Activated naive CD8-positive, alpha-beta T cell treated with anti-CD3 and anti-CD28 coated beads, Interleukin-2, amount 50 U/mL, for 24 hours (primary cell): ENCODE measurements around the gene ARID3A.

Experiments
- ATAC-seq: fragments of 150-1000 bp; cut with Tn5 transposase; one replicate; pipeline ENCODE4 v1.10.0; 2021
- DNase-seq: peaks from one replicate; pipeline ENCODE4 v3.0.0; 2021
- H3K27ac Mint-ChIP-seq: one replicate; pipeline ENCODE4 v1.8.0; 2021; ENCODE audit warnings: mild to moderate bottlenecking, mixed read lengths
- H3K27me3 Mint-ChIP-seq: one replicate; pipeline ENCODE4 v1.8.0; 2021; ENCODE audit warnings: mixed read lengths
- H3K36me3 Mint-ChIP-seq: one replicate; pipeline ENCODE4 v1.8.0; 2021; ENCODE audit warnings: low read depth, mixed read lengths
- H3K4me1 Mint-ChIP-seq: one replicate; pipeline ENCODE4 v1.8.0; 2021; ENCODE audit warnings: mixed read lengths
- H3K4me3 Mint-ChIP-seq: one replicate; pipeline ENCODE4 v1.8.0; 2021; ENCODE audit warnings: mild to moderate bottlenecking, moderate library complexity, mixed read lengths
- H3K9me3 Mint-ChIP-seq: one replicate; pipeline ENCODE4 v1.8.0; 2021; ENCODE audit warnings: mixed read lengths

ARID3A gene

DNA sequence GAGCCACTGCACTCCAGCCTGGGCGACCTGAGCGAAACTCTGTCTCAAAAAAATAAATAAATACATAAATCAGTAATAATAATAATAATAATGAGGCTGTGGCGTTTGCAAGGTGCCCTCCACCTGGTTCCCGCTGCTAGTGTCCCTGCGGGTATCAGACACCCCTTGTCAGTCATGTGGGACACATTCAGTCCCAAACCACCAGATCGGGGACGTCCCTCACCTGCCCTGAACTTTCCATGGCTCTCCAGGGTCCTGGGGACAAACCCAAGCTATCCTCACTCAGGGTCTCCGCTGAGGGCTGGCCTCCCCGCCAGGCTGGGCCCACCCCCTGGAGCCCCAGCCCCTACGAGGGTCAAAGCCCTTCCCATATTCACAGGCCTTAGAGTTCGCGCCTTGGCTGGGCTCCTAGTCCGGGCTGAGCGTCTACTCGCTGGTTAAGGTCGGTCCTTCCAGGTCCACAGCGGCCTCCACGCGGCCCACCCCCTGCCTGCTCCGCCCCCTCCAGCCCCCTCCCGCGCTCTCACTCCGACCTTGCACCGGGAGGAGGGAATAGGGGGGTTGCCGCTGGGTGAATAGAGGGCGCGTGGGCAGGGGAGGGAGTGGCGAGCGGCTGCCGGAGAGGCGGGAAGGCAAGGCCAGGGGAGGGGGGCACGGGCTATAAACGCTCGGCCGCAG is 9.1 kb upstream of the ARID3A start:
- Mint-ChIP-seq H3K27ac (no peak overlapping the region), H3K4me3 (no peak overlapping the region), H3K27me3 (peaks cover 9% of the 10 kb centered on the region), H3K4me1 (peaks cover 19% of the 10 kb centered on the region), H3K9me3 (no peaks in the 10 kb centered on the region), H3K36me3 (no peaks in the 10 kb centered on the region)
- ATAC-seq = no peak
- no peak for DNase-seq

DNA sequence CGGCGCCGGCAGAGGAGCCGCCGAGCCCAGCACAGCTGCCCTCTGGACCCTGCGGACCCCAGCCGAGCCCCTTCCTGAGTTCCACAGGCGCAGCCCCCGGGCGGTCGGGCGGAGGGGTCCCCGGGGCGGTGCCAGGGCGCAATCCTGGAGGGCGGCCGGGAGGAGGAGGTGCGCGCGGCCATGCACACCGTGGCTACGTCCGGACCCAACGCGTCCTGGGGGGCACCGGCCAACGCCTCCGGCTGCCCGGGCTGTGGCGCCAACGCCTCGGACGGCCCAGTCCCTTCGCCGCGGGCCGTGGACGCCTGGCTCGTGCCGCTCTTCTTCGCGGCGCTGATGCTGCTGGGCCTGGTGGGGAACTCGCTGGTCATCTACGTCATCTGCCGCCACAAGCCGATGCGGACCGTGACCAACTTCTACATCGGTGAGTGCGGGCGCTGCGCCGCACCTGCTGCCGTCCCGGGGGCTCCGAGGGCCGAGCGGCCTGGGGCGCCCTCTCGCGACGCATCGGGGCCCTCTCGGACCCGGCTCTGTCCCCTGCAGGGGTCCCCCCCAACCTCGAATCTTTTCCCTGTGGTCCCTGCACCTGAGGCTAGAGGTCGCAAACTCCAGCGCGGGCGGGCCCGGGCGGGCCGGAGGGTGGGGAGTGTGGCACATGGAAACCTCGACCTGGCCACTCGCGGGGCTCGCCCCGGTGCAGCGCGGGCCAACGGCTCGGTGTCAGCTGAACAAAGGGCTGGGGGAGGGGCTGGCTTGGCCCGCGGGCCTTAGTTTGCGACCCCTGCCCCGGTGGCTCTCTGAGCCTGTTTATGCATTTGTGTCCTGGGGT is 8.3 kb upstream of the ARID3A start, which contains the start of gene KISS1R:
KISS1R (plus strand) TSS at position 11 of the 829 bp plus-strand sequence; CDS start at position 181, 170 bp downstream.
- no peak within 1 kb of the TSS for H3K27ac Mint-ChIP-seq
- DNase-seq (peak; percentile 66), ATAC-seq (peak; percentile 26)
- peaks cover 9% of the 10 kb centered on the region for H3K27me3 Mint-ChIP-seq
- peaks cover 21% of the 10 kb centered on the region for H3K4me1 Mint-ChIP-seq
- no peaks in the 10 kb centered on the region for H3K9me3 Mint-ChIP-seq
- H3K4me3 Mint-ChIP-seq = peak within 1 kb of the TSS; percentile 64
- H3K36me3 Mint-ChIP-seq = no peaks in the 10 kb centered on the region

DNA sequence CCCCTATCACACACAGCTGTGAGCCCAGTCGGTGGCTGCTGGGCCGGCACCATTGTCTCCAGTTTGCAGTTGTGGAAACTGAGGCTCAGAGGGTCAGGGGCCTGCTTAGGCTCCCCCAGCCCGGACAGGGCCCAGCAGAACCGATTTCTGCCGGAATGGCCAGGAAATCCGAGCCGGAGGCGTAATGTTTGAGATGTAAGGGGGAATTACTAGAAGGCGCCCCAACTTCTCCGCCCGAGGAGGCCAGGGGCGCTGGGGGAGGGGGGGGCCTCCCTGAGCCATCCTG is 7.7 kb upstream of the ARID3A start:
- H3K36me3 Mint-ChIP-seq = no peaks in the 10 kb centered on the region
- peaks cover 21% of the 10 kb centered on the region for H3K4me1 Mint-ChIP-seq
- H3K27ac Mint-ChIP-seq = no peak overlapping the region
- DNase-seq (no peak), ATAC-seq (no peak)
- peaks cover 9% of the 10 kb centered on the region for H3K27me3 Mint-ChIP-seq
- no peaks in the 10 kb centered on the region for H3K9me3 Mint-ChIP-seq
- peak overlapping the region; percentile 64 for H3K4me3 Mint-ChIP-seq

DNA sequence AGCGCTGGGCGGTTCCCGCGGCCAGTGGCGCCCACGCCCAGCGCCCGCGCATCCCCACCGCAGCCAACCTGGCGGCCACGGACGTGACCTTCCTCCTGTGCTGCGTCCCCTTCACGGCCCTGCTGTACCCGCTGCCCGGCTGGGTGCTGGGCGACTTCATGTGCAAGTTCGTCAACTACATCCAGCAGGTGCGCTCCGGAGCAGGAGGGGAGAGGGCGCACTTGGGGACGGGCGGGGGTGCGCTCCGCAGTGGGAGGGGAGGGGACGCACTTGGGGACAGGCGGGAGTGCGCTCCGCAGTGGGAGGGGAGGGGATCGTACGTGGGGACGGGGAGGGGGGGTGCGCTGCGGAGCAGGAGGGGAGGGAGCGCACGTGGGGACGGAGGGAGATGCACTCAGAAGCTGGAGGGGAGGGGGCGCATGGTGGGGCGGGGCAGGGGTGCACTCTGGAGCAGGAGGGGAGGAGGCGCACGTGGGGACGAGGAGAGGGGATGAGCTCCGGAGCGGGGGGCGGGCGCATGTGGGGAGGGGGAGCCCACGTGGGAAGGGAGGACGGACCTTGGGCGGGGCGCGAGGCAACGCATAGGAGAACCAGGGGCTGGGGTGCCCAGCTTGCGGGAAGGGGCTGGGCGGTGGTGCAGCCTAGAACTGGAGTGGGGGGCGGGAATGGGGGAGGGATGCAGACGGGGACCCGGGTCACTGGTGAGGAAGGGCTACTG is 7.2 kb upstream of the ARID3A start:
- peak overlapping the region; percentile 64 for H3K4me3 Mint-ChIP-seq
- H3K36me3 Mint-ChIP-seq = no peaks in the 10 kb centered on the region
- peaks cover 21% of the 10 kb centered on the region for H3K4me1 Mint-ChIP-seq
- no peak overlapping the region for H3K27ac Mint-ChIP-seq
- ATAC-seq = no peak
- no peaks in the 10 kb centered on the region for H3K9me3 Mint-ChIP-seq
- no peak for DNase-seq
- peaks cover 9% of the 10 kb centered on the region for H3K27me3 Mint-ChIP-seq

DNA sequence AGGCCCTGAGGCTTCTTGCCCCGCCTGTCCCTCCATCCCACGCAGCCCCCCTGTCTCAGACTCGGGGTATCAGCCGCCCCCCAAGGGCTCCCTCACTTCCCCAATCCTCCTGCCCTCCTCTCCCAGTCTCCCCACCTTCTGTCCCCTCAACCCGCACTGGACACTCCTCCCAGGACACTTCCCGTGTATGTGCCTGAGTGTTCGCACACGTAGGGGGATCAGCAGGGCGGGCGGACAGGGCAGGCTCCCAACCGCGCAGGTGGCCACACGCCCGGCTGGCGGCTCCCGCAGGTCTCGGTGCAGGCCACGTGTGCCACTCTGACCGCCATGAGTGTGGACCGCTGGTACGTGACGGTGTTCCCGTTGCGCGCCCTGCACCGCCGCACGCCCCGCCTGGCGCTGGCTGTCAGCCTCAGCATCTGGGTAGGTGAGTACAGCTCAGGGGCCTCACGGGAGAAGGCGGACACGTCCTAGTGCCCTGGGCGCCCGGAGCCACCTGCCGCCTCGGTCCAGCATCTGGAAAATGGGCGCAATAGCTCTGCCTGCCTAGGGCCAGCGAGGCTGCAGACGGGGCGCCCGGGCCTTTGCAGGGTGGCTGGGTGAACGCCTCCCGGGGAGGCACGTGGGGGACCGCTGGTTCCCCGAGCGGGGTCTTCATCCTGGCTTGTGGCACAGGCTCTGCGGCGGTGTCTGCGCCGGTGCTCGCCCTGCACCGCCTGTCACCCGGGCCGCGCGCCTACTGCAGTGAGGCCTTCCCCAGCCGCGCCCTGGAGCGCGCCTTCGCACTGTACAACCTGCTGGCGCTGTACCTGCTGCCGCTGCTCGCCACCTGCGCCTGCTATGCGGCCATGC is 6.4 kb upstream of the ARID3A start:
- no peaks in the 10 kb centered on the region for H3K9me3 Mint-ChIP-seq

DNA sequence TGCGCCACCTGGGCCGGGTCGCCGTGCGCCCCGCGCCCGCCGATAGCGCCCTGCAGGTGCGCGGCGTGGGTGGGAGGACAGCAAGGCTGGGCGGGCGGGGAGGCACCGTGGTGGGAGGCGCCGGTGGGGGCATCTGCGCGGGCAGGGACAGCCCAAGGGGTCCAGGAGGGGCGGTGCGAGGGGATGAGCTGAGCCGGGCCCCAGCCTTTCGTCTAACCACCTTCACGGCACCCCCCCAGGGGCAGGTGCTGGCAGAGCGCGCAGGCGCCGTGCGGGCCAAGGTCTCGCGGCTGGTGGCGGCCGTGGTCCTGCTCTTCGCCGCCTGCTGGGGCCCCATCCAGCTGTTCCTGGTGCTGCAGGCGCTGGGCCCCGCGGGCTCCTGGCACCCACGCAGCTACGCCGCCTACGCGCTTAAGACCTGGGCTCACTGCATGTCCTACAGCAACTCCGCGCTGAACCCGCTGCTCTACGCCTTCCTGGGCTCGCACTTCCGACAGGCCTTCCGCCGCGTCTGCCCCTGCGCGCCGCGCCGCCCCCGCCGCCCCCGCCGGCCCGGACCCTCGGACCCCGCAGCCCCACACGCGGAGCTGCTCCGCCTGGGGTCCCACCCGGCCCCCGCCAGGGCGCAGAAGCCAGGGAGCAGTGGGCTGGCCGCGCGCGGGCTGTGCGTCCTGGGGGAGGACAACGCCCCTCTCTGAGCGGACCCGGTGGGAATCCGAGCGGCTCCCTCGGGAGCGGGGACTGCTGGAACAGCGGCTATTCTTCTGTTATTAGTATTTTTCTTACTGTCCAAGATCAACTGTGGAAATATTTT is 5.6 kb upstream of the ARID3A start:
- peak; percentile 33 for ATAC-seq
- DNase-seq = peak; percentile 71
- Mint-ChIP-seq H3K9me3 (no peaks in the 10 kb centered on the region), H3K4me3 (peak overlapping the region; percentile 74), H3K4me1 (peaks cover 27% of the 10 kb centered on the region), H3K36me3 (no peaks in the 10 kb centered on the region), H3K27ac (peak overlapping the region; percentile 46), H3K27me3 (peaks cover 6% of the 10 kb centered on the region)

More for the DNA sequence above, 6.4 kb upstream of the ARID3A start:
- peaks cover 24% of the 10 kb centered on the region for H3K4me1 Mint-ChIP-seq
- peak; percentile 29 for ATAC-seq
- H3K36me3 Mint-ChIP-seq = no peaks in the 10 kb centered on the region
- DNase-seq = no peak
- H3K4me3 Mint-ChIP-seq = peak overlapping the region; percentile 26
- no peak overlapping the region for H3K27ac Mint-ChIP-seq
- peaks cover 9% of the 10 kb centered on the region for H3K27me3 Mint-ChIP-seq

DNA sequence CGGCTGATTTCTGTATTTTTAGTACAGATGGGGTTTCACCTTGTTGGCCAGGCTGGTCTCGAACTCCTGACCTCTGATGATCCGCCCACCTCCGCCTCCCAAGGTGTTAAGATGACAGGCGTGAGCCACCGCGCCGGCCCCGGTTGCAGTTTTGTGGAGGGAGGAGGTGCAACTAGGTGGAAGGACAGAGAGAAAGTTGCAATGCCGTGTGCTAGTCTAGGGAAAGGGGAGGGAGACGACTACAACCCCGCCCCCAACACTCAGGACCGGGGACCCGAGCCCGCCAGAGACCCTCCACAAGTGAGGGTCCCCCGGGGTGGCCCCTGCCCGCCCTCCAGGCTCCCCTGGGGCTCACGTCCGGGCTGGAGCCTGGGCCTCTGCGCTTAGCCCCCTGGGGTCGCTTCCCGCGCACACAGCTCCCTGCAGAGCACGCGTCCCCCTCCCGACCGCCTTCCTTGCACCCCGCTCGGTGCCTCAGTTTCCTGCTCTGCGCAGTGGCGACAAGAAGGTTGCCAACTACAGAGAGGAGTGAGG is 1.2 kb upstream of the ARID3A start:
- no peaks in the 10 kb centered on the region for H3K36me3 Mint-ChIP-seq
- H3K9me3 Mint-ChIP-seq = no peaks in the 10 kb centered on the region
- no peak overlapping the region for H3K27ac Mint-ChIP-seq
- peak overlapping the region; percentile 75 for H3K4me3 Mint-ChIP-seq
- DNase-seq = peak; percentile 64
- H3K27me3 Mint-ChIP-seq = no peaks in the 10 kb centered on the region
- ATAC-seq = no peak
- H3K4me1 Mint-ChIP-seq = peaks cover 25% of the 10 kb centered on the region

DNA sequence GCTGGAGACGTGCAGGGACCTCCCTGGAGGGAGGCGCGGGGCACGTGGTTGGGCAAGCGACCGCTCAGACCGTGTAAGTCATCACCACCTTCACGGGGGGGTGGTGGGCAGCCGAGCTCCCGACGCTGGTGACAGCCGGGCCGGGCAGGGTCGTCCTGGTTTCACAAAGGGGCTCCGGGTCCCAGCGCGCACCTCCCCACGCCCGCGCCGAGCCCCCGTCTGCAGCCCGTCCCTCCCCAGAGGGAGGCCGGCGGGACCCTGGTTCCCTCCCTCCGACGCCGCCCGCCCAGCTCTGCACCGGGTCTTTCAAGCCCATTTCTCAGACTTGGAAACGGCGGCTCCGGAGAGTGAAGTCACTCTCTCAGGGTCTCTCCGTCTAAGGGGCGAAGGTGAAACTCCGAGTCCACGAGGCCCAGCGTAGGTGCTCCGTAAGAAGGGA is 729 bp upstream of the ARID3A start:
- peaks cover 25% of the 10 kb centered on the region for H3K4me1 Mint-ChIP-seq
- no peaks in the 10 kb centered on the region for H3K27me3 Mint-ChIP-seq
- no peaks in the 10 kb centered on the region for H3K9me3 Mint-ChIP-seq
- peak overlapping the region; percentile 49 for H3K27ac Mint-ChIP-seq
- peak overlapping the region; percentile 75 for H3K4me3 Mint-ChIP-seq
- no peaks in the 10 kb centered on the region for H3K36me3 Mint-ChIP-seq
- DNase-seq (no peak), ATAC-seq (peak; percentile 69)

DNA sequence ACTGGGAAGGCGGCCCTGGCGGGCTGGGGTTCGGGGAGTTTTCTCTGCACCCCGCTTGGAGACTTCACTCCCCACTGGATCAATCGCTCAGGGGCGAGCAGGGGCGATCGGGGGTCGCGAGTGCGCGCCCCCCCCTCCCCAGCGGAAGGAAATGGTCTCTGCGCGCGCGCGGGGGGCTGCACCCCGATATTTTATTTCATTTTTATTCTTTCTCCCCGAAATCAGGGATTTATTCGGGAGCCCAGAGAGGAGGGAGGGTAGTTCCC is 421 bp downstream of the ARID3A start:
- H3K4me3 Mint-ChIP-seq = peak overlapping the region; percentile 53
- peaks cover 18% of the 10 kb centered on the region for H3K4me1 Mint-ChIP-seq
- no peaks in the 10 kb centered on the region for H3K36me3 Mint-ChIP-seq
- DNase-seq (no peak), ATAC-seq (no peak)
- H3K27ac Mint-ChIP-seq = no peak overlapping the region
- no peaks in the 10 kb centered on the region for H3K27me3 Mint-ChIP-seq
- H3K9me3 Mint-ChIP-seq = no peaks in the 10 kb centered on the region

DNA sequence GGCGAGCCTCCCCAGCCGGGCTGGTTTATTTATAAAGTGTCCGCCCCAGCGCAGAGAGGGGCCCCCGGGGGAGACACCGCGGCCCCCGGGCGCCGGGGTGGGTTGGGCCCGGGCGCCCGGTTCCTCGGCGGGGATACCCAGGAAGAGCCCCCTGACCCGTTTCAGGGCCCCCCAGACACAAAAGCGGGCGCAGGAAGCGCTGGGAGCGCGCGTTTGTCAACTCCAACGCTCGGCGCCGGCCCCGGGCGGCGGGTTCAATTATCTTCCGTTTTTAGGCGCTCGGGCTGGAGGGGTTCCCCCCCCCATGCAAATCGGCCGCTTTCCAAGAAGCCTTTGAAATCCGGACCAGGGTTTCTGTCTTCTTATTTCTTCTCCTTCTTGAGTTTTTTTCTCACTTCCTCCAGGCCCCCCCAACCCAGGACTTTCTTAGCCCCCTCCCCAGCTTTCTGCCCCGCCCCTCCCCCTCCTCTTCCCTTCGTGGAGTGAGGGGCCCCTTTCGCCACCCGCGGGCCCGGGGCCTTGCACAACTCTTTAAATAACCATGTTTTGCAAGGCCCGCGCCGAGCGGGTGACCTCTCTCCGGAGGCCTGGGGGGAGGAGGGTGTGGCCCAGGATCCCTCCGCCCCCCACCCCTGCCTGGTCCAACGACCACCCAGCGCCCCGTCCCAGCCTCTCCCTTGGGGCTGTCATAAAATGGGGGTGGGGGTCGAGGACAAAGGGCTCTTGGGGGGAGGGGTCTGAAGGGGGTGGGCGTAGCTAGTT is 935 bp downstream of the ARID3A start:
- no peaks in the 10 kb centered on the region for H3K36me3 Mint-ChIP-seq
- H3K4me1 Mint-ChIP-seq = peaks cover 14% of the 10 kb centered on the region
- DNase-seq (peak; percentile 77), ATAC-seq (no peak)
- no peaks in the 10 kb centered on the region for H3K9me3 Mint-ChIP-seq
- no peaks in the 10 kb centered on the region for H3K27me3 Mint-ChIP-seq
- no peak overlapping the region for H3K27ac Mint-ChIP-seq
- peak overlapping the region; percentile 59 for H3K4me3 Mint-ChIP-seq

DNA sequence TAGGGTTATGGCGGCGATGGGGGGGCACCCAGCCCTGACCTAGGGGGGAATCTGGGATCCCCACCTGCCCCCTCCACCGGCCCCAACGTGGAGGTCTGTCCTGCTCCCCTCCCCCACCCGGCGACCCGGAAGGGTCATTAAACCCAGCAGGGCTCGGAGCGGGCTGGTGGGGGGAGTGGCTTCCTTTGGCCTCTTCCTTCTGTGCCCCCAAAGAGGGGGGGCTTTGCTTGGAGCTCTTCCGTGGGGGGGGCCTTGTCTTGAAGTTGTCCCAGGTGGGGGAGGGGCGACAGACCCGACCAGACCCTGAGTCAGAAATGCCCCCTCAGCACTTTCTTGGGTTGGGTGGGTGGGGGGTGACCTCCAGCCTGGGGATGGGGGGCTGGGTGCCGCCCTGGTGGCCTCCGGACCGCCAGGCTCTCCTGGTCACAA is 1.5 kb downstream of the ARID3A start:
- Mint-ChIP-seq H3K4me3 (no peak overlapping the region), H3K9me3 (no peaks in the 10 kb centered on the region), H3K36me3 (no peaks in the 10 kb centered on the region), H3K27me3 (no peaks in the 10 kb centered on the region), H3K27ac (no peak overlapping the region), H3K4me1 (peaks cover 14% of the 10 kb centered on the region)
- ATAC-seq (no peak), DNase-seq (no peak)

DNA sequence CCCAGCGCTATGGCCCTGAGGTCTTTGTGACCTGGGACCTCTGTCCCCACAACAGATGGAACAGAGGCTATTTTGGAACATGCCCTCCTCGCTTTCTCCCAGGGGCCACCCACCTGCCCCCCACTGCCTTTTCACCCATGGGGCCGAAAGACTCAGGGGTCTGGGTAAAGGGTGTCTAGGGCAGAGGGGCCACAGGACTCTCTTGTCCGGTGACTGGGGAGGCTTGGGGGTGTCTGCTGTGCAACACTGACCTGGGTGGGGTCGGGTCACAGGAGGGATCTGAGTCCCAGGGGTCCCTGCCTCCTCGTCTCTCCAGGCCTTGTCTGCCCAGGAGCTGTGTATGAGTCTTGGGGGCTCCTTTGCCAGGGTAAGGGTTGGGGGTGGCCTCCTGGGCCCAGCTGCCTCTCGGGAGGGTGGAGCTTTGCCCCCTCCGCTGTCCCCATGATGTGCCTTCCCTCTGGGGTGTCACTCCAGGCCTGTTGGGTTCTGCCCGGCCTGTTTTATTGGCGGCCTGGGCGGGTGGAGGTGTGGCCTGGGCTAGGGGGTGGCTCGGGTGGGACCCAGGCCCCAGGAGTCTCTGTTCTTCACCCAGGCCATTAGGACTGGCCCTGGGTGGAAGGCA is 2.1 kb downstream of the ARID3A start:
- Mint-ChIP-seq H3K4me3 (no peak overlapping the region), H3K36me3 (no peaks in the 10 kb centered on the region), H3K4me1 (peaks cover 18% of the 10 kb centered on the region), H3K9me3 (no peaks in the 10 kb centered on the region), H3K27ac (no peak overlapping the region), H3K27me3 (no peaks in the 10 kb centered on the region)
- ATAC-seq (no peak), DNase-seq (no peak)
